HG02943 (cell line): ENCODE data around the gene FCGBP.
"Not testable (repeated sequence)": the region's sequence is repeated elsewhere in the genome, so short reads cannot be mapped to it uniquely, and the experiment has no call there.

Experiments
- ATAC-seq: cut with Tn5 transposase; IDR thresholded peaks from one replicate; pipeline ENCODE4 v1.9.1; 2021; ENCODE audit warnings: mild to moderate bottlenecking, low read depth, moderate library complexity; ENCODE audit not compliant: unreplicated experiment

Gene FCGBP

GRCh38 chr19:39893366-39894235 is 40.8 kb downstream of the FCGBP start:
- ATAC-seq, result not testable (repeated sequence)

DNA sequence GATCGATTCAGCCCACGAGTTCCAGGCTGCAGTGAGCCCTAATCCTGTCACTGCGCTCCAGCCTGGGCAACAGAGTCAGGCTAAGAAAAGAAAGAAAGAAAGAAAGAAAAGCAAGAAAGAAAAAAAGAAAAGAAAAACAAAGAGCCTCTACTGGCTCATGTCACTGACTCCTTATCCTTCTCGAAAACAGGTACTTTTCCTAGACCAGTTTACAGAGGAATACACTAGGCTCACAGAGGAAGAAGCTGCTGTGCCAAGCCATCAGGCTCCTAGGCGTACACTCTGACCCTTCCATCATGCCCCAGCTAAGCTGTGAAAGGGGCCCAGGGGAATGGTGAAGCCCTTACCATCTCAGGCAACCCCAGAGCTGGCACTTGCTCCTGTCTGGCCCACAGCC is 41.9 kb downstream of the FCGBP start:
- not testable (repeated sequence) for ATAC-seq

GRCh38 chr19:39891660-39892505 is 42.6 kb downstream of the FCGBP start:
- not testable (repeated sequence) for ATAC-seq

- no peak for ATAC-seq
Measured at GRCh38 chr19:39890755-39891551, 43.5 kb downstream of the FCGBP start.

DNA sequence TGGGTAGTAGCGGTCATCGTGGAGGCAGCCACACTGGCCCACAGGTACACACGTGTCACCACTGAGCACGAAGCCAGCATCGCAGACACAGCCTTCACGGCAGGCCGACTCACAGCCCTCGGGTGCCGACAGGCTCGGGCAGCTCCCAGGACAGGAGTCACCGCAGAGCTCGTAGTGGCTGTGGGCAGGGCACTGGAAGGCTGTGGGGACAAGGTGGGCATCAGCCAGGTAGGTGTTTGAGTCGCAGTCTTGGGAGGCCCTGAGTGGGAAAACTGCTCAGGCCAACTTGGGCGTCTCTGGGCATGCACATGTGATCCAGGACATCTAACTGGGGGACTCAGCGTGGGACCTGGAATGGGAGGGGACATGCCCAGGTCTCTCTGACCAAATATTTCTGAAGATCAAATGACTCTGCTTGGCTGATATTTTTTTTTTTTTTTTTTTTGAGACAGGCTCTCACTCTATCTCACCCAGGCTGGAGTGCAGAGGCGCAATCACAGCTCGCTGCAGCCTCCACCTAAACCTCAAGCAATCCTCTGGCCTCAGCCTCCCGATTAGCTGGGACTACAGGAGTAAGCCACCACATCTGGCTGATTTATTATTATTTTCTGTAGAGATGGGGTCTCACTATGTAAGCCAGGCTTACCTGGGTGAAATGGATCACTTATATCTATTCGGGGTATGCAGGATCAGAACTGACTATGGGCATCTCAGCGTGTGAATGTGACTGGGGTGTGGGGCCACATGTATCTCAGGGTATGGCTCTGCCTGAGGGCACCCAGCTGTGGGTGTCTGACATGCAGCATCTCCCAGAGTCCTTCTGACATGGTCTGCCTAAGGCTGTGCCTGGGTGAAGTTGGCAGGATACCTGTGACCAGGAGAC is 44.3 kb downstream of the FCGBP start:
- not testable (repeated sequence) for ATAC-seq

DNA sequence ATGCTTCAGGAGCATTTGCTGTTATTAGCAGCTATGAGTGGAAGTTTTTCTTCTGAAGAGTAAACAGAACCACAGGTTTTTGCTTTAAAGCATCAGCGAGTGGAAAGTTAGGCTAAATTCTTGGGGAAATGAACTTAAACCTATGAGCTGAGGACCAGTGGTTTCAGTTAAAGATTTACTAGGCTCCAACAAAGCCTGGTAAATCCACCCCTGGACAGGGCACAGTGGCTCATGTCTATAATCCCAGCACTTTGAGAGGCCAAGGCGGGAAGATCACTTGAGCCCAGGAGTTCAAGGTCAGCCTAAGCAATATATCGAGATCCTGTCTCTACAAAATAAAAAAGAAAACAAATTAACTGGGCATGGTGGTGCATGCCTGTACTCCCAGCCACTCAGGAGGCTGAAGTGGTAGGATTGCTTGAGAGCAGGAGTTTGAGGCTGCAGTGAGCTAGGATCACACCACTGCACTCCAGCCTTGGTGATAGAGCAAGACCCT is 46.9 kb downstream of the FCGBP start:
- ATAC-seq, result not testable (repeated sequence)

DNA sequence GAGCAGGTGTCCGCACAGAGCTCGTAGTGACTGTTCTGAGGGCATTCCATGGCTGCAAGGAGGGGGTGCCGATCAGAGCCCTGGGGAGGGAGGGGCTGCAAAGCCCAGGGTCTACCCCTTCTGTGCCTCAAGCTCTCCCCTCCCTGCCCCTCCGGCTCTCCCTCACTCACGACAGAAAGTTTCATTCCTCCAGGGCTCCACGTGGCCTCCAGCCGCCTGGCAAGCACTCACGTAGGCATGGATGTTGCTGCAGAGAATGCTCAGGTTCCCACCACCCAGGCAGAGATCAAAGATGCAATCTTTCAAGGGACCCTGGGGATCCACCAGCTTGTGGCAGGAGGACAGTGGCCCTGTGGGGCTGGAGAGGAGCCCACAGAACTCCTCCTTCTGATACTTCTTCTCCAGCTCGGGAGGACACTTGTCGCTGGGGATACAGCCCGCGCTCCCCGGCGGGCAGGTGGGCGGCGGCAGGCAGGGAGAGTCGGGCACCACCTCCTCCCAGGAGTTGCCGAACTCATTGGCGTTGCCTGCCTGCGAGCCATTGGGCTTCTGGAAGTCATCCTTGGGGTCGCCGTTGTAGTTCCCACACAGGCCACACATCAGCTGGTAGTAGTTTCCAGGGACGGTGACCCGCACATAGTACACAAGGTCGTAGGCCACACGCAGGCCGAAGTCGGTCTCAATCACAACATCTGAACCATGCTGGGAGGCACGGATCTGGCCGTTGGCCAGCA is 48.4 kb downstream of the FCGBP start:
- ATAC-seq, result not testable (repeated sequence)

DNA sequence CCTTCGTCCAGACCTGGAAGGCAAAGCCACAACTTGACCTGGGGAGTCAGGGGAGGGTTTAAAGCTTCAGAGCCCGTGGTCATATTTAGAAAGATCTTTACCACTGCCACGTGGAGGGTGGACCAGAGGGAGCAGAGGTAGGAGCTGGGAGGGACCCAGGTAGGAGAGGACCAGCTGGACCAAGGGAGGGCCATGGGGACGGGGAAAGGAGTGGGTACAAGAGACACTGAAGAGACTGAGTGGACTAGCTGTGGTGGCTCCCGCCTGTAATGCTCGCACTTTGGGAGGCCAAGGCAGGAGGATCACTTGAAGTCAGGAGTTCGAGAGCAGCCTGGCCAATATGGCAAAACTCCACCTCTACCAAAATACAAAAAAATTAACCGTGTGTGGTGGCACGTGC is 49.7 kb downstream of the FCGBP start:
- not testable (repeated sequence) for ATAC-seq
